T47D (cell line): ENCODE measurements around the gene BMP8B.
A peak's percentile ranks its signal among the peaks of the same experiment; 100 is the strongest.

Experiments
- DNase-seq, 2 experiments: peaks; one replicate each; pipeline versions ENCODE4 v3.0.0 to v3.0.0-alpha.2; 2011 to 2012; ENCODE audit warnings: low read depth in 1 of 2, low spot score in 1 of 2
- JUND ChIP-seq: IDR thresholded peaks from 2 replicates; pipeline ENCODE4 v1.6.1; 2012; ENCODE audit warnings: low read depth
- in situ Hi-C: cut with HindIII; loops from 2 replicates; pipeline ENCODE4 v1.10.0; 2016; ENCODE audit warnings: low sequenced_read_pairs, low pct_unique_long_range_greater_than_20kb

The BMP8B gene

GRCh38 chr1:39727221-39727931 lies 61.3 kb downstream of the BMP8B start:
- no peak for TF ChIP-seq JUND
- DNase-seq, result no peak
- in situ Hi-C loops, result no loop called here

- no peak for DNase-seq
- no peak for TF ChIP-seq JUND
- in situ Hi-C loops, result no loop called here
Measured at GRCh38 chr1:39726600-39726999, 62.1 kb downstream of the BMP8B start.

DNA sequence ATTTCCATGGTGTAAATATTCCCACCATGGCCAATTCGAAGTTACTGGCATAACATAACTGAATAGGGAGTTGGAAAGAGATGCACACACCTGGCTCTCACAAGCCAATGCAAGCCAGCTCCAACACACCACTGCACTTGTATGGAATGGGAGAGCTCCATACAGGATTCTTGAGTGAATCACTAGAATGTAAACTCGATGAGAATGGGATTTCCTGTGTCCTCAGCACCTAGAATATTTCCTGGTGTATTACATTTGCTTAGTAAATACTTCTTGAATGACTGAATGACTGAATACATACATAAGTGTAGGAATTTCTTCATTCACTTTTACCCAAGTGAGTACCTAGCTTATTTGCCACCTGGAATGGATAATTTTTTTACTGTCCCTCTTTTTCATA lies 66.2 kb downstream of the BMP8B start:
- DNase-seq, result no peak

DNA sequence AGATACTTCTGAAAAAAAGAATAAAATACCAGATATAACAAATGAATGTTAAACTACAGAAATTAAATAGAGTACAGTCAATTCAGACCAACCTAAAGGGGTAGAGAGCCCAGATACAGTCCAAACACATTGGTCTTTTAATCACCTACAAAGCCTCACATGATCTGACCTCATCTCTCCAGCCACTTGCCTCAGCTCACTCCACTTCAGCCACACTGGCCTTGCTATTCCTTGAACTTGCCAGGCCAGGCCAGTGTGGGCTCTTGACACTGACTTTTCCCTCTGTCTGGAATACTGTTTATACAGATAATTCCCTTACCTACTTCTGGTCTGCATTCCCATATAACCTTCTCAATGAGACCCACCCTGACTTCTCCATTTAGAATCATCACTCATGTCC lies 67.0 kb downstream of the BMP8B start:
- TF ChIP-seq JUND, result no peak
- in situ Hi-C loops, result no loop called here
- no peak for DNase-seq

More for the DNA sequence above, 66.2 kb downstream of the BMP8B start:
- no peak for TF ChIP-seq JUND
- in situ Hi-C loops, result no loop called here

GRCh38 chr1:39720094-39720999 lies 68.3 kb downstream of the BMP8B start:
- peak in 1 of 2 experiments; percentile 70 for DNase-seq
- in situ Hi-C loops, result no loop called here
- TF ChIP-seq JUND, result no peak

DNA sequence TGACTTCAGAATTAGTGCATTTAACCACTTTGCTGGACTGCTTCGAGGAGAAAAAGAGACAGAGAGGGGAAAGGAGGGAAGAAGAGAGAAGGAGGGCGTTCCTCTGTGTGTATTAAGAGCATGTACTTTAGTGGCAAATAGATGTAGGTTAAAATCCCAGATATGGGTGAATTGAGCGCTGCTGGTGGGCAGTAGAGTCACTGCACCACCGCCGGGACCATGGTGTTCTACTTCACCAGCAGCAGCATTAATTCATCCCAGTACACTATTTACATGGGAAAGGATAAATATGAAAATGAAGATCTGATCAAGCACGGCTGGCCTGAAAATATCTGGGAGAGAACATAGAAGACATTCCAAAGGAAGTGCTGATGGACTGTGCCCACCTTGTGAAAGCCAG lies 70.9 kb downstream of the BMP8B start:
- TF ChIP-seq JUND, result no peak
- no peak for DNase-seq
- in situ Hi-C loops, result no loop called here

- TF ChIP-seq JUND, result no peak
- in situ Hi-C loops, result no loop called here
- DNase-seq, result no peak
Measured at GRCh38 chr1:39713557-39713956, 75.1 kb downstream of the BMP8B start.

- DNase-seq, result no peak
- in situ Hi-C loops, result no loop called here
- no peak for TF ChIP-seq JUND
Measured at GRCh38 chr1:39711966-39712340, 76.7 kb downstream of the BMP8B start.

DNA sequence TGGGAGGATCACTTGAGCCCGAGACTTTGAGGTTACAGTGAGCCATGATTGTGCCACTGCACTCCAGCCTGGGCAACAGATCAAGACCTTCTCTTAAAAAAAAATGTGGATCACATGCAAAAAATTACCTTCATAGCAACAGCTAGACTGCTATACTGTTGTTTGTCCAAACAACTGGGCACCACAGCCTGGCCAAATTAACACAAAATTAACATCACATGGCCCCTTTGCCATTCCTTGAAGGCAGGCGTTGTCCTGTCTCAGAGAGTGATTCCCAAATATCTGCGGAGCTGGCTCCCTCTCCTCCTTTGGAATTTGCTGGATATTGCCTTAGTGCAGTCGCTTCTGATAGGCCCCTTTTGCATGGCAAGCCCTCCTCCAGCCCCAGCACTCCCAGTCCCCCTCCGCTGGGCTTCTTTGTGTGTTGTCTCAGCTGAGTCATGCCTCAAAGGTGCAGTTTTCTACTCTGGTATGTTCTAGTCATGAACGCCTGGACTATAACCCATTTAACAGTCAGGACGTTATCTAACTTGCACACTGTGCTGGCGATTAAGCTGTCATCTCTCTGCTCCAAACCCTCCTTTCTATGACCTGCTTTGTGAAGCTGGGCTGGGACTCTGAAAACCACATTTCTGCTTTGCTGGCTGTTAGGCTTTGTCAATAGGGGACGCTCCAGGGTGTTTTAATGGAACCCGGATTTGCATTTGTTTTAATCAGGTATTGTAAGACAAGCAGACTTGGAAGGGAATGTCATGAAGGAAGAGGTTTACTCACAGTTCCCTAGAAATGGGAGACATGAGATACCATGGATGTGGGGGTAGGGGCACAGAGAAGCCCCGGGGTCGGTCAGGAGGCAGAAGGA lies 77.3 kb downstream of the BMP8B start:
- in situ Hi-C loops, result no loop called here
- DNase-seq, result no peak
- TF ChIP-seq JUND, result no peak

DNA sequence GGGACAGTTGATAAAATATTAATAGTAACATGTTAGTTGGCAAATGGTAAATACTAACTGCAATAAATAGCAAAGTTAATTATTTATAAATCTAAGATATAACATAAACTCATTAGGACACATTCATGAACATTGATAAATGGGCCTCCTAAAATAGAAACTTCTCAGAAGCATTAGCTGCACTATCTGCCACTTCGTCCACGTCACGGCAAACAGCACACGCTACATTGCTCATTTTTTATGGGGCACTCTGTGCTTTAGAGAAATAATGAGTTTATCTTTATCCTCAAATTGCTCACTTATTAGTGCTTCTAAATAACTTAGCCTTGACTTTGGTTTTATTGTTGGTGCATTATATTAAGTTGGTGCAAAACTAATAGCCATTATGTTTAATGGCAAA lies 81.2 kb downstream of the BMP8B start:
- no peak for TF ChIP-seq JUND
- in situ Hi-C loops, result no loop called here
- no peak for DNase-seq
